NCI-H2081 treated with DMSO at 0.1 percent for 48 hours (cell line): ENCODE data around the gene RTL10.
"Not testable (repeated sequence)": the region's sequence is repeated elsewhere in the genome, so short reads cannot be mapped to it uniquely, and the experiment has no call there.

ENCODE experiments used
- DNase-seq: peaks from one replicate; lab custom pipeline; 2025; lab: John Stamatoyannopoulos, UW

Gene RTL10

DNA sequence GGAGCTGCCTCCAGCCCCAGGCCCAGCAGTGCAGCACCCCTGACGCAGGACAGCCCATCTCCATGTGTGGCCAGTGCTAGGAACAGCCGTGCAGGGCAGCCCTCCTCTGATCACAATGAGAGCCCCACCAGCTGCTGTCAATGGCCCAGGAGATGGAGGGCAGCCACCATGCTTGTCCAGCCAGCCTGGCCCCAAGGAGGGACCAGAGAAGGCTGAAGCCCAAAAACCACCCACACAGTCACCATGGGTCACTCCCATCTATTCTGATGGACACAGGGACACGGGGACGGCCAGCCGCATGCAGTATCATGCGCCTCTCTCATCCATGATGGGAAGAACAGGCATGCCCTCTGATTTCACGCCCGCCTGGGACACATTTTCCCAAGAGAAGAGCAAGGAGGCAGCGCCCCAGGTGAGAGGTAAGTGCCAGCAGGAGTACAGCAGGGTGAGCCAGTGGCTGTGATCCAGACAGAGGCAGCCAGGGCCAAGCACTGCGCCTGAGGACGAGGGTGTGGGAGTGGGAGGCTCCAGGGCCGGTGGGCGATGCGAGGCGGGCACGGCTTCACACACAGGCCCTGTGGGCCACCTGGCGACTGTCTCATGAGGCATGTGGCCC, 33.6 kb upstream of the RTL10 start:
- no peak for DNase-seq

DNA sequence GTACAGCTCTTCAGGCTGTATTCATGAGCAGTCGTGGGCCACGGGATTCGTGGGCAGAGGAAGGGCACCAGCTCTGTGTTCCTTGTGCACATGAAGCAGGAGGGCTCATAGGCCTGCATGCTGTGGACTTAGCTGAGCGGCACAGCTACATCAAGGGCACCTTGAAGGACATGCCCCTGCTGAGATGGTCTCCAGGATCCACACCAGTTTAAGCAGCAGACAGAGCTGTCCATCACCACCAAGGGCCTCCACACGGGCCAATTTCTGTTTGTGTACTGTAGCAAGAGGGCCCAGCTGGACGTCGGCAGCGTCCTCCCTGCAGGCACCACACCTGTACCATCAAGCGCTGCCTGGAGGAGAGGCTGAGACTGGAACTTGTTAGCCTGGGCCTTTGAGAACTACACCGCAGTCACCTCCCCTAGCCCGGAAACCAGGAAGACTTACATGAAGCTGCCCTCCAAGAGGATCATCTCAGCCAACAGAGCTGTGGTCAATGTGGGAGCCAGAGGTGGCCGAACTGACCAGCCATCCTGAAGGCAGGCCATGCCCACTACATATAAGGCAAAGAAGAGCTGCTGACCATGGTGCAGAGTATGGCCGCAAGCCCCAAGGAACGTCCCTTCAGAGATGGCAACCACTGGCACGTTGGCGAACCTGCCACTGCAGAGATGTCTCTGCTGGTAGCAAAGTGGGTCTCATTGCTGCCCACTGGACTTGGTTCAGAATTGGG, 32.7 kb upstream of the RTL10 start:
- no peak for DNase-seq

- no peak for DNase-seq
Observed at GRCh38 chr22:19886605-19887255, 32.1 kb upstream of the RTL10 start.

DNA sequence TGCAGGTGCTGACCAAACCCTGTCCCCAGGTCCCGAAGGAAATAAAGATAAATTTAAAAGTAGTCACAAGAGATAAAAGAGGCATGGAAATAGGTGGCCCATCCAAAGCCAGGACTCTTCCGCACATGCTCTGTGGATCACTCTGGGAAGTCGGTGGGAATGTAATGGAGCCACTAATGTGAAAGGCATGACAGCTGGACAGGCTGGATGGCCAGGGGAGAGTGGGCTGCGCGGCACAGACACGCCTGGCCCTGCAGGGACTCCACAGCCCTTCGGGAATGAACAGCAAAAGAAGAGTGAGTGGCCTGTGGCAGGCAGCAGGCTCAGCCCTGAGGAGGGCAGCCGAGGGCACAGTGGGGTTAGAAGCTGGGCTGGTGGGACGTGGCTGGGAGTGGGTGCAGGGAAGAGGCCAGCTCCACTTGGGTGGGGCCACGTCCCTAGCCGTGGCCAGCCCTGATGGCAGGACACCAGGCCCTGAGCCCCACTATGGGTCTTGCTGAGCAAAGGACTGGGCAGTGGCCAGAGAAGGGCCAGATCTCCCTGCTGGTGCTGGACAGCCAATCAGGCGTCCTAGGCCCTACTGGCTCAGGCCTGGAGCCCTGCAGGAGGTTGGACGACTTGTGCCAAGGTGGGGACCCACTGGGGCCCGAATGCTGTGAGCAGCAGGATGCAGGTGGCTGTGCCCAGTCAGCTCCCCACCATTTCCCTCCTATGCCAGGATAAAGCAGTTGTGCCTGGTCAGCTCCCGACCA, 31.3 kb upstream of the RTL10 start:
- no peak for DNase-seq

GRCh38 chr22:19884954-19885751, 30.5 kb upstream of the RTL10 start:
- no peak for DNase-seq

DNA sequence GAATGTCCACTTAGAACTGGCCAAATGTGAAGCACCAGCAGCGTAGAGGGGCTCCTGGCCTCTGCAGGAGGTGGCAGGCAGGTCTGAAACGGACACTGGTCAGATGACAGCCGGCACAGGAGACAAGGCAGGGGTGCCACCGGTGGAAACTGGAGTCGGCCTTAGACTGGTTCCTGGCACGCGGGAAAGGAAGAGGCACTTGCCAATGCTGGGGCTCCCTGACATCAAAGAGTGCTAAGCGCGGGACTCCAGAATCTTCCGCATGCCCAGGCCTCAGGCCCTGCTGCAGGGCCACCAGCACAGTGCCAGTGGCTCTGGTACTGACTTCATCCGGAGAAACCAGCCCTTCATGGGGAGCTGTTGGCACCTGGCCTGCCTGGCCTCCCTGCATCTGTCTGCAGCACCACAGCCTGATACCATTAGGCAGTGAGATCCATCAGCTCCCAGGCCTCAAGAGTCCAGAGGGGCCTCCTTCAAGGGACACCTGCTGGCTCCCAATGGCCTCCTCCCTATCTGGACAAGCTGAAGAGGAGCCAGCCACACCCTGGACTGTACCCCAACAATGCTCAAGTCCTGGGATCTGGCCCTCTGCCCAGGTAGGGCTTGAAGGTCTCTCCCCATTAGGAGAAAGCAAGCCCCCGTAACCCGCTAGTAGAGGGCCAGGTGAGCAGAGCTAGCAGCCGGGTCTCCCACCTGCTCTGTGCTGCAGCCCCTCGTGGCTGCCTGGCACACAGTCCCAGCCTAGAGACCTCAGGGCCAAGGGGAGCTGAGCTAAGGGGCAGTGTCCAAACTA, 29.7 kb upstream of the RTL10 start:
- DNase-seq: no peak

GRCh38 chr22:19883446-19883845, 28.8 kb upstream of the RTL10 start:
- DNase-seq: not testable (repeated sequence)

- DNase-seq: no peak
Observed at GRCh38 chr22:19882446-19883381, 28.0 kb upstream of the RTL10 start.

DNA sequence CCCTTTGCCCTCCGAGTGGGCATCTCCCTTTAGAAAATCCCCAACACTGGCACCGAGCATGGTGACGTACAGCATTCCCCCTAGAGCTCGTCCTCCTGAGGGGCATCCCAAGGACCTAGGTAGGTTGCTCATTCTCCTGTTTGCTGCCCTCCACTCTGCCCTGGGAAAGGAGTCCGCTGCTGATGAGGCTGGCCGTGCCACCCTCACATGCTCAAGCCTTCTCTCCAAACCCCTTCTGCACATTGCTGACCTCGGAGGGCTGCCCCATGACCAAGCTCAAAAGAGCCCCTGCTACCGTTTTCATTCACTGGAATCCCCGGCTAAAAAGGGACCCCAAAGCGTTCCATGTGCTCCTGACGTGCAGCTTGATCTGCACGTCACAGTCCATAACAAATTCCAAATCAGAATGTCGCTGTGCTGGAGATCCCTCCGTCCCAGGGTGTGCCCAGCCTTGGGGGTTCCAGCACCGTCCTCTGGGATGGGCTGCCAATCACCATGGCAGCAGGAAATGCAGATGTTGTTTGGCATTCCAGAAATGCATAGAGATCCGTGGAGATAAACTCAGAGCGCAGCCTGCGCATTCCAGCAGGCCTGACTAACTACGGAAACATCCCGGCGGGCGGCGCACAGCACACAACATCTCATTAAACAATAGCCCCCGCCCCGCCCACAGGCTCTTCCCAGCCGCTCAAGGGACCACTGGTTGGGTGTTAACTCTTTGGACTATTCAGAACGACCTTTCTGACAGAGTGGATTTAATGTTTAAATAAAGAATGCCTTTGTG, 26.3 kb upstream of the RTL10 start:
- DNase-seq: no peak

- DNase-seq: no peak
Observed at GRCh38 chr22:19879992-19880785, 25.5 kb upstream of the RTL10 start.

DNA sequence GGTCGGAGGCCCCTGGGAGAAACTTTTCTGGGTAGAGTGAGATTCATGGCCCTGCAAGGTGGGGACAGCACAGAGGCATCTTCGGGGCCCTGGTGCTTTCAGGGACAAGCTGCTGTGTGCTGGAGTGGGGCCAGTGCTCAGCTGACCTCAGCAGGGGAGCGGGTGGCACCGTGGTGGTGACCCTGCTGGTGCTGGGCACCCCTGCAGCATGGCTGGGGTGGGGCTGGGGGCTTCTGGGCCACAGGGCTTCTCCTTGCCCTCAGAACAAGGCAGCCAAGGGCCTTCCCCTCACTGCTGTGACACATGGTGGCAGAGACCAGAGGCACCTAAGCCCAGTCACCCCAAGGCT, 24.9 kb upstream of the RTL10 start:
- DNase-seq: no peak

- no peak for DNase-seq
Observed at GRCh38 chr22:19879246-19879570, 24.5 kb upstream of the RTL10 start.

DNA sequence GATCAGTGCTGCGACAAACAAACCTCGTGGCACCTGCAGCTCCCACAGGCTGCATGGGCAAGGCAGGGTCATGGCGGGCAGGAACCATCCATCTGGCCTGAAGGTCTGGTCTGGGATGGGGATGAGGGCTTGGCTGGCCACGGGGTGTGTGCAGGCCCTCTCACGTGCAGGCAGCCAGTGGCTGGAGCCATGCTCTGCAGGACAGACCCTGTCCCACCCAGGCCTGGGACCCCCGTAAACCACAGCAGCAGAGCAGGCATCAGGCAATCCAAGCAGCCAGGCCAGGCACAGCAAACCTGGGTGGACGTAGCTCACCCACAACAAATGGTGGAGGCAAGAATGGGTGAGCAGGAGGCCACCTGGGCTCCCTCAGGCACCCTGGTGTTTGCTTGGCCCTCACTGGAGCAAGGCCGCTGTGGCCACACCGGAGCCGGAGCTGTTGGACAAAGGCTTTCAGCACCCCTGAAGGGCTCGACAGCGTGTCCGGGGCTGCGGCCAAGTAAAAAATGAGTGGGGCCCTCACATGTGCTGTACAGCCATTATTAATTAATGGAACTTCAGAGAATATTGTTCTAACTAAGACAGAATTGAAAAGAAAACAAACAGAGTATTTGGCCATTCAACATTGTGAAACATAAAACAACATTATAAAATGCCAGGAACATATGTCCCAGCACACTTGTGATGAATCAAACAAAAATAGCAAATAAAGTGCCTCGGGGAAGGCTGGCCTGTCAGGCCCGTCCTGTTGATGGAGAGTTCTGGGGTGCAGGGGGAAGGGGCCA, 24.0 kb upstream of the RTL10 start:
- no peak for DNase-seq

DNA sequence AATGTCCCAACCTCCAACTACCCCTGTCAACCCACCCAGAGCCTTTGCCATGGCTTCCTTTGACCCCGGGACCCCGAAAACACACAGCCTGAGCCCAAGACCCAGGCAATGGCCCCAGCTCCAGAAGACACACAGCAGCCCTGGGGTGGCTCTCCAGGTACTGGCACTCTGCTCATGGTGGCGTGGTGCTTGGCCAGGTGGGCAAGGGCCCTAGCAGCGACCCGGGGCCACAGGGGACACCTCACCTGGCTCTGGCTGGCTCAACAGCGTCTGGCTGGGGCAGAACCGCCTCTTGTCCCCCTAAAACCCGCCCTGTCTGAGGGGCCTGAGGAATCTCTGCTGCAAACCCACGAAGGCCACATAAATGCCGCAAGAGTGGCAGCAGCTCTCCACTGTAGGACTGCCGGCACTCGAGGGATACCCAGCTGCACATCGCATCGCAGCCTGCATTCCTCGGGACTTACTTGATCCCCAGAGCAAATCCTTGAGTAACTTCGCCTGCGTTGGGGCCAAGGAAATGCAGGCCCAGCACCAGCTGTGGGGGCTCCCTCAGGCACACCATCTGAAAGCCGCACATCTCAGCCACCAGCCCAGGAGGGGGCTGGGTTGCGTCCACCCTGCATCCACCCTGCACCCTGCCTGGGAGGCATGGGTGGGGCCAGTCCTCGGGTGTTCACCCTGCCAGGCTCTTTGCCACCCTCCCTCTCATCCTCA, 23.1 kb upstream of the RTL10 start:
- no peak for DNase-seq

- DNase-seq: no peak
Observed at GRCh38 chr22:19876941-19877625, 22.4 kb upstream of the RTL10 start.

GRCh38 chr22:19876314-19876940, 21.8 kb upstream of the RTL10 start:
- no peak for DNase-seq
